ENCODE measurements around the gene CCDC198.

CCDC198 gene, protein sequence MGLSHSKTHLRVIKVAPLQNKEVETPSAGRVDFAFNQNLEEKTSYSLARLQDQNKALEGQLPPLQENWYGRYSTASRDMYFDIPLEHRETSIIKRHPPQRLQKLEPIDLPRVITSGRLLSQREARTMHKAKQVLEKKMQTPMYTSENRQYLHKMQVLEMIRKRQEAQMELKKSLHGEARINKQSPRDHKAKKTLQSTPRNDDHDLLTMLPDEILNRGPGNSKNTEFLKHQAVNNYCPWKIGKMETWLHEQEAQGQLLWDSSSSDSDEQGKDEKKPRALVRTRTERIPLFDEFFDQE

DNA sequence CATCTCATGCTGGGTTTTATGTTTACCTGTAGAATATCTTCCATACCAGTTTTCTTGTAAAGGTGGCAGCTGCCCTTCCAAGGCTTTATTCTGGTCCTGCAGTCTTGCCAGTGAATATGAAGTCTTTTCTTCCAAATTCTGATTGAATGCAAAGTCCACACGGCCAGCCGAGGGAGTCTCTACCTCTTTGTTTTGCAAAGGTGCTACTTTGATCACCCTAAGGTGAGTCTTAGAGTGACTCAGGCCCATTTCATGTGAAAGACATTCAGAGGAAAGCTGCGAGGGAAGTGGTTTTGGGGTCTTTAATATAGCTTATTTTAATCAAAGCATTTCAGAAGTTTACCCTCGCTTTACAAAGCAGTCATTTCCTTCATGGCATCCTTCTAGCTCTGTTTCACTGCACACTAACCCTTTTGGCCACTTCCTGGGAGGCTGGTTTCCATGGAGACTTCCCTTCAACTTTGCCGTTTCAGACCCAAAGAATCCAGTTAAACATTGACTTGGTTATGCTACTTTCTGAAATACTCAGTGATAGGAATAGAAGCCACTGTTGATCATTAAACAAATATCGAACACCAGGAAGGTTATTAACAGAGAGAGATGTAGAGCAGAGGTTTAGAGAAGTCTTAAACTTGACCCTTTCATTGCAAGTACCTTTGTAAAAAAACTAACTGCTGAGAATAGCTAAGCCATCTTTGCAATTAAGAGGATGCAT, at the start of gene CCDC198:
Gene CCDC198, minus strand, starts transcription at position 391 of the 715 bp plus-strand sequence. Its CDS starts 142 bp downstream, at position 249.
- DNase-seq, result no peak

GRCh38 chr14:57533214-57533613, 39.6 kb upstream of the CCDC198 start:
- DNase-seq, result peak; percentile 9

GRCh38 chr14:57530571-57530970, 36.9 kb upstream of the CCDC198 start:
- no peak for DNase-seq

- DNase-seq, result no peak
Observed at GRCh38 chr14:57526942-57527341, 33.3 kb upstream of the CCDC198 start.

DNA sequence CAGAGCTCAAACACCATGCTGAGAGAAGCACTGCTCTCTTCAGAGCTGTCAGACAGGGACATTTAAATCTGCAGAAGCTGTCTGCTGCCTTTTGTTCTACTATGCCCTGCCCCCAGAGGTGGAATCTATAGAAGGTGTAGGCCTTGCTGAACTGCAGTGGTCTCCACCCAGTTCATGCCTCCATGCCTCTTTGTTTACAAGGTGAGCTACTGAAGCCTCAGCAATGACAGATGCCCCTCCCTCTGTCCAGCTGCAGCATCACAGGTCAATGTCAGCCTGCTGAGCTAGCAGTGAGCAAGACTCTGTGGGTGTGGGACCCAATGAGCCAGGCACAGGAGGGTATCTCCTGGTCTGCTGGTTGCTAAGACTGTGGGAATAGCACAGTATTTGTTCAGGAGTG, 25.4 kb upstream of the CCDC198 start:
- no peak for DNase-seq

DNA sequence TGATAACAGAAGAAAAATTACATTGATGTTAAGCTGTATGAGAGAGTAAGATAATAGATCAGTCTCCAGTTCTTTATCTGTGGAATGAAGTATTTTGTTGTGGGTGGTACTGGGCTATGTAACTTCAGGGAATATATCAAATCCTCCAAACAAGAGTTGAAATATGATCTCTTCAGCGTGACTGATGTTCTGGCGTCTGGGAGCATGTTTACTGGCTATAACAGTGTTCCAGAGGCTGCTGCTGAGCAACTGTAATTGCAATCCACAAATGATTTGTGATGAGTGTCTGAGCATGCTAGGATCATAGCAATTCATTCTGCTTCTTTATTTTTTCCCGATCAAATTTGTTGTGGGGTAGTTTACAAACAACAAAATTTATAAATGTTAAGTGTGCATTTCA, 18.6 kb upstream of the CCDC198 start:
- no peak for DNase-seq

- no peak for DNase-seq
Observed at GRCh38 chr14:57508756-57509155, 15.1 kb upstream of the CCDC198 start.

DNA sequence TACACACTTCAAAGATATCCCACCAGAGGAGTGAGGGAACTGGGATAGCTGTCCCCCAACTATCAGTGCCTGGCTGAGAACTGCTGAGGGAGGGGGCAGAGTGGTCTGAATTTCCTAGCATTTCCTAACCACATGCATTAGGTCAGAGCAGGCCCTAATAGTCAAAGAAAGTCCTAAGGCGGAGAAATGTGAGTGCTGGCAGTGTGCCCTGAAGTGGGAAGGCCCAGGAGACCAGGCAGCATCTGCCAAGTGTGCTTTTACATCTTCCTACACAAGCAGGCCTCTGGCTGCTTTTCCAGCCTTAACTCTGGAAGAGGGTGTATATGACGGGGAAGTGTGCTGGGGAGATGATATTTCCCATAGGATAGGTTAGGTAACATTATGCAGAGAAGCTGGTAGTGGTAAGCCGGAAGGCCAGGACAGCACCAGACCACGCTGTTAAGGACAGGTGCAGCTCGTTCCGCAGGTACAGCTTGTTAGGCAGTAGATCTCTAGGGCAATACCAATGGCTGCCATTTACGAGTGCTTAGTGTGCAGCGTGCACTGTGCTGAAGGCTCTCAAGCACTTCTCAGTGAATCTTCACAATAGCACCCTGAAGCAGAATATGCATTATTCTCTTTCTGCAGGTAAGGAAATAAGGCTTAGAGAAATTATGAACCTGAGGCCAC, 9.1 kb upstream of the CCDC198 start:
- no peak for DNase-seq

- no peak for DNase-seq
Observed at GRCh38 chr14:57501039-57501557, 7.4 kb upstream of the CCDC198 start.

- no peak for DNase-seq
Observed at GRCh38 chr14:57498659-57499058, 5.0 kb upstream of the CCDC198 start.

- no peak for DNase-seq
Observed at GRCh38 chr14:57498035-57498434, 4.4 kb upstream of the CCDC198 start.

DNA sequence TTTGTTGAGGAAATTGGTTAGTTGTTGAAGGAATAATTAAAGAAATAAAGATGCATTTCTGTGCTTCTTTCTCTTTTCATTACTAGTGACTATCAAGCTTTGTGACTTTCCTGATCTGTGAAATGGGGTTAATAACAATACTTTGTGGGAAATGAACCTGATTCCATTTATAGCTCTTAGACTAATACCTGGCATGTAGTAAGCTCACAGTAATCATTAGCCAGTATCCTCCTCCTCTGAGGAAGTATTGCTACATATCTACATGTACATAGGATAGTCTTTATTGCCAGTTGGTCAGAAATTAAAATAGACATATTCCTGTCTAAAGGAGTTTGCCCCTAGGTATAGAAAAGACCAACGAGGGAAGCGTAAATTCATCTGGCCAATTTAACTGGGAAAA, 1.8 kb upstream of the CCDC198 start:
- DNase-seq, result no peak

- no peak for DNase-seq
Observed at GRCh38 chr14:57492859-57493258, 798 bp downstream of the CCDC198 start.

DNA sequence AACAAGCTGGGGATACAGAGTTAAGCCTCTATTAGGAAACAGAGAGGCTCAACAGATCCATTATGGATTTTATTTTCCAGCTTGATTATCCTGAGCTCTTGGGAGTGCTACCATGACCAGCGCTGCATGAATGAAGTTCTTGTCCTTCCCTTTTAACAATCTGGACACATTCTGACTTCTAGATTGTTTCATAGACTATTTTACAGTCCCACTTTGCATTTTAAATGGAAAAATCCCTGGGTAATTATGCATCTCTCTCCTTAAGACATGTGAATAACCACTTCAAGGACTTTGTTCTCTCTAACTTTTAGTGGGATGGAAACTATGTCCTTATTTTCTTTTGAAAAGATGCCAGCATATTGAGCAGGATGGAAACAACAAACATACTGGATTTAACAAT, 2.0 kb downstream of the CCDC198 start:
- no peak for DNase-seq

- DNase-seq, result no peak
Observed at GRCh38 chr14:57487771-57488170, 5.9 kb downstream of the CCDC198 start.

DNA sequence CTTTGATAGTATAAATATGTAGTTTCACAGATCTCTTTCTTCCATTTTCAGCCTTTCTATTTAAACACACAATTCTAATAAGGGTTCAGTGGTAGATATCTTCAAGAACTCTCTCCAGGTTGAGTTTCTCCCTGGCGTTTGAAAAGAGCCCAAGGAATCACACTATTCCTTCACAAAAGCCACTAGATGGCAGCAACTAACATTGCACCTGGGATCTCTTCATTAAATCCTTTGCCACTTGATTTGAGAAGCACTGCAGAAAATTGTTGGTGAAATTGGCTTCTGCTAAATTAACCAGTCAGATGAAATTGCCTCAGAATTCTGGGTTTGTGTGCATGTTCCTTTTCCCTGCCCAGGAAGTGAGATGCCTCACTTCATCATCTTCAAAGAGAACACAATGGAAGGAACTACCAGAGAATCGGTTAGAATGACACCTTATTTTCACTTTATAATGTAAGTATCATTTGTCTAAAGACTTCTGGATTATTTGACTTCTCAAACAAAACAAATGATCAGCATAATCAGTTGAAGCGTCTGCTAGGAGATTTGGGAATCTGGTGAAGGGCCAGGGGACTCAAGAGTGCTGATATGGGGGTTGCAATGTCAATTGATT, 6.8 kb downstream of the CCDC198 start:
- peak; percentile 20 for DNase-seq

DNA sequence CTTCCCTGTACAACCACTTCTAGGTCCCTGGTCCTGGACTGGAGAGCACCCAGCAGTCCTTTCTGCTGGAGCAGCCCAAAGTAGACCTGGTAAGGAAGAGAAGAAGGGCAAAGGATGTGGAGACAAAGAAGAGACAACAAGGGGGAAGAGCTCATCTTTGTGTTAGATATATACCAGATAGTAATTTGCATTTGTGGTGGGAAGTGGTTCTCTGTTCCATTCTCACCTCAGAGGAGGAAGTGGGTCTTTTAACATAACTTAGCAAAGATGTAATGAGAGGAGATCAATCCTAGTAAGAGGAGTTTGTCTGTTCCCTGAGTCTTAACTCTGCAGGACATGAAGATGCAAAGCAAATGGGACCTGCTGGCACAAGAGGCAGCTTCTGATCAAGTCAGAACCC, 8.0 kb downstream of the CCDC198 start:
- no peak for DNase-seq

DNA sequence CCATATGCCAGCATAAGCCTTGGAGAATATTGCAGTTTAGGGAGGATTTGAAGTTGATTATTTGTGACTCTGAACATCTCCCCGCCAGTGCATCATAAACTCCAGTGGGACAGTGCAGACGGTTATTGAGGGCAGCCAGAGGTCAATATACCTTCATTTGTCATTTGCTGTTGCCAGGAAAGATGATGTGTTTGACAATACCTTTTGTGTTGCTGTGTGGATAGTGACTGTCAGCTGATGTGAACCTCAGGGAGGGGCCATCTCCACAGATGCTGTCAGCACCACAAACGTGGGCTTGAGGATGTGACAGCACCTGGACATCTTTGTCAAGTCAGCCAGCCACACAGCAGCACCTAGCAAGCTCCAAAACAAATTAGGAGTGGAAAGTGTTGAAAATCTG, 11.5 kb downstream of the CCDC198 start:
- no peak for DNase-seq

GRCh38 chr14:57480051-57480450, 13.6 kb downstream of the CCDC198 start:
- no peak for DNase-seq

- DNase-seq, result no peak
Observed at GRCh38 chr14:57479197-57479596, 14.5 kb downstream of the CCDC198 start.

DNA sequence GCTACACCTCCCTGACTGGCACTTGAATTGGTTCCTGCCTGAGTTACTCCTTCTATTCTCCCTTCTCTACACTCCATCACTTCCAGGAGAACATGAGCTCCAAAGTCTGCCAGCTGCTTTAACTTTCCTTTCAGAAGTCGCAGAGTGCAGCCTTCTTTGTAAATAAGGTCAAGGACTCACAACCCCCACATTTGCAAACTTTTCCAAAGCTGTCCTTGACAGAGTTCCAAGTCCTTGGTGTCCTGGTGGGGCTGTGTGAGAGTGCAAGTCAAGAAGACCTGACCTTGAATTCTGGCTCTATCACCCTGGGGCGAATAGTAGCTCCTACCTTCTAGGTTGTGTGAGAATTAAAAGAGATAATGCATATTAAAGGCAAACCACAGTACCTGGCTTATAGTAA, 15.6 kb downstream of the CCDC198 start:
- DNase-seq, result no peak

GRCh38 chr14:57470909-57471308, 22.7 kb downstream of the CCDC198 start:
- DNase-seq, result no peak

- no peak for DNase-seq
Observed at GRCh38 chr14:57464008-57464730, 29.5 kb downstream of the CCDC198 start.
